ENCODE data around the gene LHFPL6. TPM values are rescaled to one million over a fixed set of nuclear protein-coding genes. Genes with fewer than 3 reads are reported as not detected.
A peak's percentile ranks its signal among the peaks of the same experiment; 100 is the strongest.

The LHFPL6 gene
- total RNA-seq, 1 donor from 2014 or later: 31.4 TPM

DNA sequence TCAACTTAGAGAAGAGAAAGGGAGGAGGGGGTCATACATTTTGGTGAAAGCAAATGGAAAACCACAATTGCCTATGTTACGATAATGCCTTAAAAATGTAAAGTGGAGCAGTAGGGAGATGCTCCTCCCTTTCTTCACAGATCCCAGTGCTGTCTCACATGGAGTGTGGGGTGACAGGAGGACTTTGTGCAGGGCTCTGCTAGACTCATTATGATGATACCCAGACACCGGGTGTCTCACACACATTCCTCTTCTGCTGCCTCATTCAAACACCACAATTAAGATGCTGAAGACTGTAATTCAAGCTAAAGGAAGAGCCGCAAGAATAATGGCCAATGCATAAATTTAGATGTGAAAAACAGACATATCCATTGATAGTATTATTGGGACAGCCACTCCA is 150.6 kb downstream of the LHFPL6 start:
- H3K79me2 ChIP-seq (ENCODE audit: insufficient read depth, low read length): no peaks in the 10 kb centered on the region
- no peaks in the 10 kb centered on the region for H3K4me1 ChIP-seq (ENCODE audit: insufficient read depth, low read length)
- no peak overlapping the region for H3K4me3 ChIP-seq (ENCODE audit: insufficient read depth, low read depth, low read length)
- Mint-ChIP-seq H3K4me1 (ENCODE audit: low read depth, unreplicated experiment) (peaks cover 25% of the 10 kb centered on the region), H3K9me3 (ENCODE audit: unreplicated experiment) (no peaks in the 10 kb centered on the region), H3K36me3 (ENCODE audit: low read depth, unreplicated experiment) (no peaks in the 10 kb centered on the region), H3K27ac (ENCODE audit: unreplicated experiment) (peak overlapping the region; percentile 88), H3K4me3 (ENCODE audit: unreplicated experiment) (no peak overlapping the region), H3K27me3 (ENCODE audit: low read depth, unreplicated experiment) (no peaks in the 10 kb centered on the region)
- no peak overlapping the region for H2AFZ ChIP-seq (ENCODE audit: low read depth, low read length)
- no peaks in the 10 kb centered on the region for H3K9me3 ChIP-seq (ENCODE audit: insufficient read depth, low read depth, low read length)
- H3K4me2 ChIP-seq (ENCODE audit: low read length): no peak overlapping the region
- no peaks in the 10 kb centered on the region for H4K20me1 ChIP-seq (ENCODE audit: insufficient read depth, low read length)
- TF ChIP-seq EZH2 (IDR thresholded peaks at IDR 0.05; ENCODE audit: insufficient read depth, low read length): no peak
- TF ChIP-seq CTCF (IDR thresholded peaks at IDR 0.05; ENCODE audit: insufficient read depth, low read depth, low read length): no peak
- peak; percentile 40 for DNase-seq (ENCODE audit: low read depth)
- FAIRE-seq: no peak
- no peaks in the 10 kb centered on the region for H3K27me3 ChIP-seq (ENCODE audit: insufficient read depth, low read length)
- no peak overlapping the region for H3K9ac ChIP-seq (ENCODE audit: low read length)
- no peak overlapping the region for H3K27ac ChIP-seq (ENCODE audit: low read depth, low read length)
- no peaks in the 10 kb centered on the region for H3K36me3 ChIP-seq (ENCODE audit: insufficient read depth, low read length)

DNA sequence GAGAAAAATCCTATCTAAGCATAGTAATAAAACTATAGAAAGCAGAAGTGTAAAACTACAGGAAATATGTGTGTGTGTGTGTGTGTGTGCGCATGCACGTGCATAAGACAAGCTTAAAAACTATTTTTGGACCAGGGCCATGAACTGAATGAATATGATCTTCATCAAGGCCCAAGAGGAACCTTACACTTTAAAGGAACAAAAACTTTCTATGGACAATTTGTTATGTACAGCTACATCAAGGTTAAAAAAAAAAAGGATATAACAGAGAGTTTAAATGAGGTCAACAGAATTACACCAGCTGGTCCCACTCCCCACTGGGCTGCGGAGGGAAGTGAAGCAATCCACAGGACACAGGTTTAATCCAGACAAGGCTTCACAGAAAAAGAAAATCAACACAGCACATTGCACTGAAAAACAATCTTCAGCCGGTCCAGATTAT is 151.1 kb downstream of the LHFPL6 start:
- Histone ChIP-seq H3K27ac (ENCODE audit: low read depth, low read length) (no peak overlapping the region), H3K4me1 (ENCODE audit: insufficient read depth, low read length) (no peaks in the 10 kb centered on the region), H3K4me2 (ENCODE audit: low read length) (no peak overlapping the region), H3K4me3 (ENCODE audit: insufficient read depth, low read depth, low read length) (no peak overlapping the region), H3K9me3 (ENCODE audit: insufficient read depth, low read depth, low read length) (no peaks in the 10 kb centered on the region), H3K79me2 (ENCODE audit: insufficient read depth, low read length) (no peaks in the 10 kb centered on the region), H3K27me3 (ENCODE audit: insufficient read depth, low read length) (no peaks in the 10 kb centered on the region), H2AFZ (ENCODE audit: low read depth, low read length) (no peak overlapping the region), H3K36me3 (ENCODE audit: insufficient read depth, low read length) (no peaks in the 10 kb centered on the region), H3K9ac (ENCODE audit: low read length) (no peak overlapping the region), H4K20me1 (ENCODE audit: insufficient read depth, low read length) (no peaks in the 10 kb centered on the region)
- no peak for TF ChIP-seq CTCF (IDR thresholded peaks at IDR 0.05; ENCODE audit: insufficient read depth, low read depth, low read length)
- TF ChIP-seq EZH2 (IDR thresholded peaks at IDR 0.05; ENCODE audit: insufficient read depth, low read length): no peak
- no peak for FAIRE-seq
- no peak overlapping the region for H3K4me3 Mint-ChIP-seq (ENCODE audit: unreplicated experiment)
- H3K9me3 Mint-ChIP-seq (ENCODE audit: unreplicated experiment): no peaks in the 10 kb centered on the region
- H3K27me3 Mint-ChIP-seq (ENCODE audit: low read depth, unreplicated experiment): no peaks in the 10 kb centered on the region
- peaks cover 25% of the 10 kb centered on the region for H3K4me1 Mint-ChIP-seq (ENCODE audit: low read depth, unreplicated experiment)
- peak; percentile 30 for DNase-seq (ENCODE audit: low read depth)
- no peaks in the 10 kb centered on the region for H3K36me3 Mint-ChIP-seq (ENCODE audit: low read depth, unreplicated experiment)
- H3K27ac Mint-ChIP-seq (ENCODE audit: unreplicated experiment): peak overlapping the region; percentile 88

DNA sequence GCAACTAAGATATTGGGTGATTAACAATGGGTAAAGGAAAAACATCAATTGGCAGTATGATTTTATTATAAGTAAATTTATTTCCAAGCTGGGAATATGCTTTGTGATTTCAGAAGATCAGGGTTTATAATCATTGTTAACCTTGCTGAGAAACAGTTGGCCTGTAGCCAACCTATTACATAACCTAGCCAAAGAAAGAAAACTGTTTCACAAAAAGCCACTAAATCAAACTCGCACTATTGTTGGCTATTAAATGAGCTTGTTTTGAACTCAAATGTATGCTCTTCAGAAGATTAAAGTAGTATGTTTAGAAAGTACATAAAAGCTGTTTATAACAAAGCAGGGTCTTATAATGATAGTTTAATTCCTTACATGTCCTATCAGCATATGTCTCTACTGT is 151.7 kb downstream of the LHFPL6 start:
- TF ChIP-seq EZH2 (IDR thresholded peaks at IDR 0.05; ENCODE audit: insufficient read depth, low read length): no peak
- no peak for TF ChIP-seq CTCF (IDR thresholded peaks at IDR 0.05; ENCODE audit: insufficient read depth, low read depth, low read length)
- H3K4me3 ChIP-seq (ENCODE audit: insufficient read depth, low read depth, low read length): no peak overlapping the region
- no peaks in the 10 kb centered on the region for H4K20me1 ChIP-seq (ENCODE audit: insufficient read depth, low read length)
- Mint-ChIP-seq H3K36me3 (ENCODE audit: low read depth, unreplicated experiment) (no peaks in the 10 kb centered on the region), H3K4me3 (ENCODE audit: unreplicated experiment) (no peak overlapping the region), H3K27ac (ENCODE audit: unreplicated experiment) (no peak overlapping the region), H3K27me3 (ENCODE audit: low read depth, unreplicated experiment) (no peaks in the 10 kb centered on the region), H3K9me3 (ENCODE audit: unreplicated experiment) (no peaks in the 10 kb centered on the region), H3K4me1 (ENCODE audit: low read depth, unreplicated experiment) (peaks cover 25% of the 10 kb centered on the region)
- no peak overlapping the region for H3K4me2 ChIP-seq (ENCODE audit: low read length)
- no peak for FAIRE-seq
- no peak overlapping the region for H2AFZ ChIP-seq (ENCODE audit: low read depth, low read length)
- no peaks in the 10 kb centered on the region for H3K79me2 ChIP-seq (ENCODE audit: insufficient read depth, low read length)
- DNase-seq (ENCODE audit: low read depth): peak; percentile 25
- no peaks in the 10 kb centered on the region for H3K9me3 ChIP-seq (ENCODE audit: insufficient read depth, low read depth, low read length)
- H3K9ac ChIP-seq (ENCODE audit: low read length): no peak overlapping the region
- no peaks in the 10 kb centered on the region for H3K4me1 ChIP-seq (ENCODE audit: insufficient read depth, low read length)
- H3K36me3 ChIP-seq (ENCODE audit: insufficient read depth, low read length): no peaks in the 10 kb centered on the region
- no peak overlapping the region for H3K27ac ChIP-seq (ENCODE audit: low read depth, low read length)
- no peaks in the 10 kb centered on the region for H3K27me3 ChIP-seq (ENCODE audit: insufficient read depth, low read length)

Data from astrocyte (in vitro differentiated cells and primary cell).